HCT116 (cell line): ENCODE data around the gene CDH1. TPM values are rescaled to one million over a fixed set of nuclear protein-coding genes. Genes with fewer than 3 reads are reported as not detected.

ENCODE experiments used
- ATAC-seq: fragments of 200-7000 bp; cut with Tn5 transposase; 2 replicates; pipeline ENCODE4 v1.9.1; 2020; ENCODE audit warnings: mild to moderate bottlenecking, moderate library complexity
- BruUV-seq: library from RNA; stranded (reverse); fragments of 400-500 nt; replicated peaks from 2 replicates; lab custom pipeline; 2021; lab: Mats Ljungman, UMichigan
- CTCF ChIA-PET: fragments of 300-600 bp; sonication (Branson Sonifier 250); formaldehyde crosslinking; loops from one replicate; lab custom pipeline; 2021; ENCODE audit warnings: antibody characterized with exemption; lab: Charles Lee
- POLR2A ChIA-PET: fragments of 300-600, 350-600 bp; sonication (Branson Sonifier 250); formaldehyde crosslinking; loops from one replicate; lab custom pipeline; 2021; ENCODE audit warnings: antibody characterized with exemption; lab: Charles Lee
- RAD21 ChIA-PET, 2 experiments: fragments of 300-600 bp; sonication (Branson Sonifier 250); formaldehyde crosslinking; loops; one replicate each; lab custom pipeline; 2023; ENCODE audit warnings: low total read pairs in 2 of 2; ENCODE audit not compliant: uncharacterized antibody in 2 of 2, unreplicated experiment in 2 of 2, low non-redundant PET in 1 of 2; lab: Charles Lee
- DNase-seq: peaks from one replicate; pipeline ENCODE4 v3.0.0-alpha.2; 2010; ENCODE audit warnings: low read depth, low spot score
- H2AFZ ChIP-seq: fragments of 200-600 bp; shearing (Covaris generic), sonication (generic); 2 replicates; pipeline ENCODE4 v1.6.1; 2017; ENCODE audit warnings: low read depth, mixed run types, mixed read lengths, antibody characterized with exemption, low read length; ENCODE audit not compliant: poor library complexity, severe bottlenecking
- H3K27ac ChIP-seq: 2 replicates; pipeline ENCODE4 v1.5.1; 2012; ENCODE audit warnings: low read depth, low read length
- H3K27me3 ChIP-seq: fragments of 200-600 bp; sonication (generic); 2 replicates; pipeline ENCODE4 v1.6.1; 2016; ENCODE audit warnings: mixed run types, low read length, mixed read lengths; ENCODE audit not compliant: insufficient read depth
- H3K36me3 ChIP-seq, 2 experiments: fragments of 200-500 bp in 1 of 2; fragments of 200-600 bp in 1 of 2; sonication (Bioruptor generic) in 1 of 2; sonication (generic) in 1 of 2; 2 replicates each; pipeline versions ENCODE4 v1.5.1 to v1.6.1; 2014 to 2016; ENCODE audit warnings: low read length in 2 of 2, inconsistent platforms in 1 of 2, mixed read lengths in 1 of 2, mixed run types in 1 of 2; ENCODE audit not compliant: insufficient read depth in 2 of 2, control insufficient read depth in 1 of 2
- H3K4me1 ChIP-seq, 2 experiments: fragments of 200-600 bp in 1 of 2; sonication (generic) in 1 of 2; 2 replicates each; pipeline versions ENCODE4 v1.5.1 to v1.6.1; 2012 to 2017; ENCODE audit warnings: low read length in 2 of 2, inconsistent platforms in 1 of 2, mild to moderate bottlenecking in 1 of 2, mixed read lengths in 1 of 2, mixed run types in 1 of 2, moderate library complexity in 1 of 2; ENCODE audit not compliant: insufficient read depth in 2 of 2, control insufficient read depth in 1 of 2
- H3K4me2 ChIP-seq: fragments of 200-600 bp; sonication (generic); 2 replicates; pipeline ENCODE4 v1.6.1; 2017; ENCODE audit warnings: mixed run types, low read length, mixed read lengths
- H3K4me3 ChIP-seq, 2 experiments: fragments of 200-600 bp in 1 of 2; sonication (generic) in 1 of 2; replicated peaks in 1 of 2; 2 replicates each; pipeline ENCODE4 v1.5.1; 2011 to 2016; ENCODE audit warnings: low read length in 2 of 2, control low read depth in 1 of 2, low read depth in 1 of 2, mild to moderate bottlenecking in 1 of 2, mixed read lengths in 1 of 2, mixed run types in 1 of 2
- H3K79me2 ChIP-seq: fragments of 200-600 bp; sonication (generic); 2 replicates; pipeline ENCODE4 v1.6.1; 2017; ENCODE audit warnings: mild to moderate bottlenecking, mixed run types, low read length, moderate library complexity, mixed read lengths; ENCODE audit not compliant: insufficient read depth
- H3K9ac ChIP-seq: fragments of 200-600 bp; sonication (generic); 2 replicates; pipeline ENCODE4 v1.6.1; 2016; ENCODE audit warnings: low read length, mixed read lengths
- H3K9me2 ChIP-seq: fragments of 200-600 bp; sonication (generic), shearing (Covaris generic); 2 replicates; pipeline ENCODE4 v1.6.1; 2017; ENCODE audit warnings: mixed run types, mild to moderate bottlenecking, moderate library complexity; ENCODE audit not compliant: insufficient read depth
- H3K9me3 ChIP-seq, 2 experiments: fragments of 200-500 bp in 1 of 2; fragments of 200-600 bp in 1 of 2; sonication (Bioruptor generic) in 1 of 2; sonication (generic) in 1 of 2; 2 replicates each; pipeline ENCODE4 v1.6.1; 2014 to 2017; ENCODE audit warnings: low read length in 2 of 2, mixed read lengths in 2 of 2, inconsistent platforms in 1 of 2, low read depth in 1 of 2, mild to moderate bottlenecking in 1 of 2, mixed run types in 1 of 2, moderate library complexity in 1 of 2; ENCODE audit not compliant: control insufficient read depth in 1 of 2, insufficient read depth in 1 of 2
- H4K20me1 ChIP-seq: fragments of 200-600 bp; sonication (generic), shearing (Covaris generic); 2 replicates; pipeline ENCODE4 v1.6.1; 2017; ENCODE audit warnings: mixed run types, mild to moderate bottlenecking, moderate library complexity; ENCODE audit not compliant: insufficient read depth
- ATF3 ChIP-seq: IDR thresholded peaks from 2 replicates; pipeline ENCODE4 v1.6.1; 2012
- CBX3 ChIP-seq: IDR thresholded peaks from 2 replicates; pipeline ENCODE4 v1.6.1; 2012; ENCODE audit warnings: low read depth
- CEBPB ChIP-seq: IDR thresholded peaks from 2 replicates; pipeline ENCODE4 v1.6.1; 2012; ENCODE audit warnings: low read depth
- CTCF ChIP-seq, 3 experiments: fragments of 200-600 bp in 1 of 3; sonication (generic) in 1 of 3; IDR thresholded peaks in 2 of 3; conservative IDR thresholded peaks in 1 of 3; 2 replicates each; pipeline ENCODE4 v1.5.1; 2012 to 2017; ENCODE audit warnings: low read depth in 2 of 3, low read length in 2 of 3, antibody characterized with exemption in 1 of 3, borderline replicate concordance in 1 of 3, control low read depth in 1 of 3, mild to moderate bottlenecking in 1 of 3, mixed read lengths in 1 of 3, mixed run types in 1 of 3, moderate library complexity in 1 of 3; ENCODE audit not compliant: insufficient read depth in 1 of 3
- EGR1 ChIP-seq: IDR thresholded peaks from 2 replicates; pipeline ENCODE4 v1.6.1; 2012; ENCODE audit warnings: low read depth
- ELF1 ChIP-seq: IDR thresholded peaks from 2 replicates; pipeline ENCODE4 v1.6.1; 2012; ENCODE audit warnings: low read depth, borderline replicate concordance
- EZH2 ChIP-seq: fragments of 200-600 bp; sonication (generic); IDR thresholded peaks from 2 replicates; pipeline ENCODE4 v1.6.1; 2017; ENCODE audit warnings: antibody characterized with exemption, mixed run types
- EZH2phosphoT487 ChIP-seq: fragments of 200-600 bp; IDR thresholded peaks from 2 replicates; pipeline ENCODE4 v1.6.1; 2018; ENCODE audit warnings: antibody characterized with exemption, borderline replicate concordance
- FOSL1 ChIP-seq: IDR thresholded peaks from 2 replicates; pipeline ENCODE4 v1.6.1; 2012; ENCODE audit warnings: low read depth
- JUND ChIP-seq: IDR thresholded peaks from 2 replicates; pipeline ENCODE4 v1.6.1; 2012
- MAX ChIP-seq: IDR thresholded peaks from 2 replicates; pipeline ENCODE4 v1.6.1; 2012
- POLR2A ChIP-seq: IDR thresholded peaks from 2 replicates; pipeline ENCODE4 v1.7.0; 2011; ENCODE audit warnings: borderline replicate concordance; ENCODE audit not compliant: insufficient read depth, insufficient read length; ENCODE audit errors: extremely low read depth
- POLR2AphosphoS5 ChIP-seq: IDR thresholded peaks from 2 replicates; pipeline ENCODE4 v1.6.1; 2011; ENCODE audit warnings: mild to moderate bottlenecking, low read depth, low read length, moderate library complexity
- REST ChIP-seq: IDR thresholded peaks from 2 replicates; pipeline ENCODE4 v1.6.1; 2012; ENCODE audit warnings: low read depth
- SIN3A ChIP-seq: IDR thresholded peaks from 2 replicates; pipeline ENCODE4 v1.6.1; 2012; ENCODE audit warnings: low read depth
- SP1 ChIP-seq: IDR thresholded peaks from 2 replicates; pipeline ENCODE4 v1.6.1; 2012; ENCODE audit warnings: low read depth
- SRF ChIP-seq: IDR thresholded peaks from 2 replicates; pipeline ENCODE4 v1.6.1; 2012; ENCODE audit warnings: low read depth
- TCF7L2 ChIP-seq: IDR thresholded peaks from 2 replicates; pipeline ENCODE4 v1.7.0; 2011; ENCODE audit warnings: borderline replicate concordance, inconsistent platforms; ENCODE audit not compliant: insufficient read depth, insufficient read length; ENCODE audit errors: extremely low read depth
- YY1 ChIP-seq: IDR thresholded peaks from 2 replicates; pipeline ENCODE4 v1.6.1; 2011; ENCODE audit warnings: low read length, low read depth, moderate library complexity, mild to moderate bottlenecking; ENCODE audit not compliant: insufficient replicate concordance; ENCODE audit errors: extremely low read depth
- ZFX ChIP-seq: fragments of 450-650 bp; IDR thresholded peaks from 2 replicates; pipeline ENCODE4 v1.6.1; 2017
- ZNF274 ChIP-seq: fragments of 200-500 bp; sonication (Bioruptor generic); IDR thresholded peaks from 2 replicates; pipeline ENCODE4 v1.6.1; 2014; ENCODE audit warnings: mild to moderate bottlenecking, low read depth, low read length, inconsistent platforms
- intact Hi-C: fragments of 100-400 bp; cut with micrococcal nuclease; formaldehyde crosslinking; loops from 2 replicates; pipeline ENCODE4 v1.10.0; 2022
- total RNA-seq: library from RNA; stranded (reverse); gene quantifications from one replicate; pipeline ENCODE4 v1.2.1, GENCODE V29; 2021; ENCODE audit not compliant: unreplicated experiment

Gene CDH1
- total RNA-seq, 1 experiment from 2014 or later: 73.2 TPM

GRCh38 chr16:68744744-68745280, 7.7 kb downstream of the CDH1 start:
- H3K4me3 ChIP-seq: peak overlapping the region; percentile 16 to 41
- H3K4me2 ChIP-seq: peak overlapping the region; percentile 77
- ChIA-PET CTCF (no interaction called here), RAD21 (interaction anchor here in 1 of 2 experiments (0.6 kb wide), 1 partner anchor 154 kb away, joined by 3 read pairs; no protein-coding TSS in a partner anchor), POLR2A (no interaction called here)
- no peaks in the 10 kb centered on the region for H3K9me2 ChIP-seq
- H3K36me3 ChIP-seq: peaks cover 0 to 3% of the 10 kb centered on the region in 2 experiments; a peak in 1 of 4 replicates
- no peaks in the 10 kb centered on the region for H3K27me3 ChIP-seq
- intact Hi-C loops: loop anchor here (1.0 to 5.0 kb wide), 2 partner anchors 11 to 38 kb away; no protein-coding TSS in a partner anchor
- peak overlapping the region; percentile 68 for H3K27ac ChIP-seq
- H3K9me3 ChIP-seq: no peaks in the 10 kb centered on the region
- no TSS peak for BruUV-seq
- H4K20me1 ChIP-seq: peaks cover 4% of the 10 kb centered on the region; the same call in 1 of the 2 replicates
- DNase-seq (peak; percentile 88), ATAC-seq (peak; percentile 88)
- no peak overlapping the region for H2AFZ ChIP-seq
- H3K4me1 ChIP-seq: peaks cover 70 to 81% of the 10 kb centered on the region in 2 experiments
- peak overlapping the region; percentile 51 for H3K9ac ChIP-seq
- H3K79me2 ChIP-seq: peaks cover 59% of the 10 kb centered on the region
- TF ChIP-seq MAX: peak; percentile 84
- no peak for TF ChIP-seq TCF7L2
- TF ChIP-seq JUND: peak; percentile 88
- TF ChIP-seq SP1: peak; percentile 97
- TF ChIP-seq EZH2phosphoT487: no peak
- no peak for TF ChIP-seq ZFX
- TF ChIP-seq SRF: peak; percentile 96
- peak; percentile 54 for TF ChIP-seq POLR2AphosphoS5
- no peak for TF ChIP-seq ZNF274
- TF ChIP-seq CBX3: peak; percentile 98
- TF ChIP-seq REST: no peak
- TF ChIP-seq POLR2A: no peak
- no peak for TF ChIP-seq CTCF (IDR thresholded peaks at IDR 0.05 in 2 of 3, conservative IDR thresholded peaks at IDR 0.05 in 1 of 3; ENCODE audit: borderline replicate concordance in 1 of 3, insufficient read depth in 1 of 3, low read depth in 2 of 3, low read length in 2 of 3)
- peak; percentile 69 for TF ChIP-seq SIN3A
- peak; percentile 84 for TF ChIP-seq FOSL1
- TF ChIP-seq EGR1: no peak
- no peak for TF ChIP-seq EZH2
- TF ChIP-seq ATF3: no peak
- TF ChIP-seq ELF1: no peak
- TF ChIP-seq YY1: peak; percentile 70
- TF ChIP-seq CEBPB: peak; percentile 88
